WTC11 (cell line): Measurements from ENCODE around the gene HEXD. TPM values are rescaled to one million over a fixed set of nuclear protein-coding genes. Genes with fewer than 3 reads are reported as not detected.

Source experiments
- ATAC-seq: fragments of 200-7000 bp; cut with Tn5 transposase; 2 replicates; pipeline ENCODE4 v1.10.0; 2021; ENCODE audit warnings: mild to moderate bottlenecking, moderate library complexity
- CTCF ChIA-PET: fragments of 300-600 bp; sonication (Branson Sonifier 250); formaldehyde crosslinking; loops from one replicate; lab custom pipeline; 2021; ENCODE audit warnings: antibody characterized with exemption; lab: Charles Lee
- POLR2A ChIA-PET: fragments of 350-600 bp; sonication (Branson Sonifier 250); formaldehyde crosslinking; loops from one replicate; lab custom pipeline; 2021; ENCODE audit warnings: antibody characterized with exemption; lab: Charles Lee
- DNase-seq: peaks from one replicate; pipeline ENCODE4 v3.0.0; 2021; ENCODE audit warnings: low spot score
- H3K27ac Mint-ChIP-seq: 2 replicates; pipeline ENCODE4 v1.8.0; 2021; ENCODE audit warnings: mixed read lengths
- H3K27me3 Mint-ChIP-seq: 2 replicates; pipeline ENCODE4 v1.8.0; 2021; ENCODE audit warnings: low read depth, mild to moderate bottlenecking, moderate library complexity, mixed read lengths
- H3K36me3 Mint-ChIP-seq: 2 replicates; pipeline ENCODE4 v1.8.0; 2021; ENCODE audit warnings: mixed read lengths
- H3K4me1 Mint-ChIP-seq: 2 replicates; pipeline ENCODE4 v1.8.0; 2022; ENCODE audit warnings: mixed read lengths
- H3K4me3 Mint-ChIP-seq: 2 replicates; pipeline ENCODE4 v1.8.0; 2021; ENCODE audit warnings: mild to moderate bottlenecking, moderate library complexity, mixed read lengths
- H3K9me3 Mint-ChIP-seq: 2 replicates; pipeline ENCODE4 v1.8.0; 2021; ENCODE audit warnings: mixed read lengths
- ATF3 ChIP-seq: sonication (generic); formaldehyde crosslinking; conservative IDR thresholded peaks from 2 replicates; pipeline ENCODE4 v1.8.1; 2022; ENCODE audit warnings: mild to moderate bottlenecking, missing genetic modification reagents
- CREB1 ChIP-seq: sonication (generic); formaldehyde crosslinking; IDR thresholded peaks from 2 replicates; pipeline ENCODE4 v1.8.0; 2023; ENCODE audit warnings: mild to moderate bottlenecking, missing genetic modification reagents
- E2F4 ChIP-seq: sonication (generic); formaldehyde crosslinking; IDR thresholded peaks from 2 replicates; pipeline ENCODE4 v1.8.1; 2022; ENCODE audit warnings: low read depth, mild to moderate bottlenecking, moderate library complexity, missing genetic modification reagents, borderline replicate concordance
- ESRRA ChIP-seq: sonication (generic); formaldehyde crosslinking; IDR thresholded peaks from 2 replicates; pipeline ENCODE4 v1.8.1; 2022; ENCODE audit warnings: mild to moderate bottlenecking, missing genetic modification reagents, borderline replicate concordance
- HMGA2 ChIP-seq: fragments of 250-450 bp; sonication (Bioruptor Pico); IDR thresholded peaks from 2 replicates; pipeline ENCODE4 v1.4.0; 2021; ENCODE audit warnings: mild to moderate bottlenecking, moderate library complexity
- IRF2 ChIP-seq: sonication (generic); formaldehyde crosslinking; IDR thresholded peaks from 2 replicates; pipeline ENCODE4 v1.8.0; 2022; ENCODE audit warnings: low read depth, missing genetic modification reagents, borderline replicate concordance
- JAZF1 ChIP-seq: fragments of 250-450 bp; sonication (Bioruptor Pico); IDR thresholded peaks from 2 replicates; pipeline ENCODE4 v1.9.0; 2021; ENCODE audit warnings: moderate library complexity, mild to moderate bottlenecking, inconsistent platforms
- KAT7 ChIP-seq: sonication (generic); formaldehyde crosslinking; IDR thresholded peaks from 2 replicates; pipeline ENCODE4 v1.8.1; 2023; ENCODE audit warnings: missing genetic modification reagents, mild to moderate bottlenecking, borderline replicate concordance
- MLX ChIP-seq: sonication (generic); formaldehyde crosslinking; IDR thresholded peaks from 2 replicates; pipeline ENCODE4 v1.8.1; 2023; ENCODE audit warnings: mild to moderate bottlenecking, missing genetic modification reagents, moderate library complexity
- MXD4 ChIP-seq: fragments of 250-450 bp; sonication (Bioruptor Pico); IDR thresholded peaks from 2 replicates; pipeline ENCODE4 v1.8.0; 2021; ENCODE audit warnings: mild to moderate bottlenecking, moderate library complexity, borderline replicate concordance
- MYBL2 ChIP-seq: sonication (generic); formaldehyde crosslinking; IDR thresholded peaks from 2 replicates; pipeline ENCODE4 v1.8.1; 2023; ENCODE audit warnings: mild to moderate bottlenecking, moderate library complexity, missing genetic modification reagents
- NFE2L1 ChIP-seq: sonication (generic); formaldehyde crosslinking; IDR thresholded peaks from 2 replicates; pipeline ENCODE4 v1.8.1; 2023; ENCODE audit warnings: missing genetic modification reagents
- NR1H2 ChIP-seq: sonication (generic); formaldehyde crosslinking; IDR thresholded peaks from 2 replicates; pipeline ENCODE4 v1.9.0; 2021; ENCODE audit warnings: mild to moderate bottlenecking, moderate library complexity, missing genetic modification reagents
- SMAD4 ChIP-seq: sonication (generic); formaldehyde crosslinking; IDR thresholded peaks from 2 replicates; pipeline ENCODE4 v1.8.0; 2022; ENCODE audit warnings: mild to moderate bottlenecking, missing genetic modification reagents
- SP1 ChIP-seq: sonication (generic); formaldehyde crosslinking; conservative IDR thresholded peaks from 2 replicates; pipeline ENCODE4 v1.8.1; 2022; ENCODE audit warnings: missing genetic modification reagents
- TEAD1 ChIP-seq: sonication (generic); formaldehyde crosslinking; IDR thresholded peaks from 2 replicates; pipeline ENCODE4 v1.8.0; 2022; ENCODE audit warnings: mild to moderate bottlenecking, missing genetic modification reagents
- ZNF263 ChIP-seq: sonication (generic); formaldehyde crosslinking; IDR thresholded peaks from 2 replicates; pipeline ENCODE4 v1.8.1; 2022; ENCODE audit warnings: low read depth, mild to moderate bottlenecking, moderate library complexity, missing genetic modification reagents
- ZNF317 ChIP-seq: sonication (generic); formaldehyde crosslinking; IDR thresholded peaks from 2 replicates; pipeline ENCODE4 v1.8.1; 2023; ENCODE audit warnings: low read depth, mild to moderate bottlenecking, moderate library complexity, missing genetic modification reagents, borderline replicate concordance
- ZSCAN18 ChIP-seq: fragments of 250-450 bp; sonication (Bioruptor Pico); IDR thresholded peaks from 2 replicates; pipeline ENCODE4 v2.1.2; 2022; ENCODE audit warnings: mild to moderate bottlenecking, moderate library complexity
- total RNA-seq: library from RNA; stranded (reverse); gene quantifications from 3 replicates; pipeline ENCODE4 v1.2.3, GENCODE V29; 2021
- TF ChIP-seq, protein P1 (sequence below): sonication (generic); formaldehyde crosslinking; IDR thresholded peaks from 2 replicates; pipeline ENCODE4 v1.8.1; 2023; ENCODE audit warnings: mild to moderate bottlenecking, missing genetic modification reagents
- TF ChIP-seq, protein P2 (sequence below): sonication (generic); formaldehyde crosslinking; IDR thresholded peaks from 2 replicates; pipeline ENCODE4 v1.8.1; 2022; ENCODE audit warnings: low read depth, missing genetic modification reagents, borderline replicate concordance

HEXD gene
- total RNA-seq, 1 experiment from 2014 or later = 36.0 TPM

DNA sequence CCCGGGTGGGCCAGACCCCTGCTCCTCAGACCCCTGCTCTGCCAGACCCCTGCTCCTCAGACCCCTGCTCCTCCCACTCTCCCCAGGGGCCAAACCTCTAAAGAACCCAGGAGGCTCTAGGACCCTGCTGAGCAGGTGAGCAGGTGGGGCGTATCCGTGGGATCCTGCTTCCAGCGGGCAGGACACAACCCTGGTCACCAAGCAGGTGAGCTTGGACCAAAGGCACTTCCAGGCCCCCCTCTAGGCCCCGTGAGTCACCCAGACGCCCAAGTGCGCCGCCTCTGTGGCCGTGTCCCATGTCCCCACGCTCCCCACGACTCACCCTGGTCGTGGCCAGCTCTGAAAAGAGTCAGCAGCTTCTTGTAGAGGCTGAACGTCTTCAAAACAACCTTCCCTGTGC lies 27.4 kb downstream of the HEXD start (continued):
- no peak for TF ChIP-seq ESRRA (CRISPR knock-in tag)
- TF ChIP-seq MXD4 (CRISPR knock-in tag) = no peak
- no peak for TF ChIP-seq CREB1 (CRISPR knock-in tag)

- peaks cover 14% of the 10 kb centered on the region for H3K4me1 Mint-ChIP-seq
- H3K9me3 Mint-ChIP-seq = peaks cover under 1% of the 10 kb centered on the region
- H3K4me3 Mint-ChIP-seq = no peak overlapping the region
- POLR2A ChIA-PET = no interaction called here
- no peak overlapping the region for H3K27ac Mint-ChIP-seq
- peaks cover 3% of the 10 kb centered on the region; the same call in 1 of the 2 replicates for H3K27me3 Mint-ChIP-seq
- CTCF ChIA-PET = no interaction called here
- H3K36me3 Mint-ChIP-seq = peaks cover 7% of the 10 kb centered on the region
- TF ChIP-seq IRF2 (CRISPR knock-in tag) (no peak), JAZF1 (CRISPR knock-in tag) (no peak), TEAD1 (CRISPR knock-in tag) (no peak), ZNF263 (CRISPR knock-in tag) (no peak), NR1H2 (CRISPR knock-in tag) (no peak), NFE2L1 (no peak)
- TF ChIP-seq, protein P1, sequence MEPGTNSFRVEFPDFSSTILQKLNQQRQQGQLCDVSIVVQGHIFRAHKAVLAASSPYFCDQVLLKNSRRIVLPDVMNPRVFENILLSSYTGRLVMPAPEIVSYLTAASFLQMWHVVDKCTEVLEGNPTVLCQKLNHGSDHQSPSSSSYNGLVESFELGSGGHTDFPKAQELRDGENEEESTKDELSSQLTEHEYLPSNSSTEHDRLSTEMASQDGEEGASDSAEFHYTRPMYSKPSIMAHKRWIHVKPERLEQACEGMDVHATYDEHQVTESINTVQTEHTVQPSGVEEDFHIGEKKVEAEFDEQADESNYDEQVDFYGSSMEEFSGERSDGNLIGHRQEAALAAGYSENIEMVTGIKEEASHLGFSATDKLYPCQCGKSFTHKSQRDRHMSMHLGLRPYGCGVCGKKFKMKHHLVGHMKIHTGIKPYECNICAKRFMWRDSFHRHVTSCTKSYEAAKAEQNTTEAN (CRISPR knock-in tag) = no peak
- ATAC-seq = no peak
- DNase-seq = no peak
Measured at GRCh38 chr17:82446124-82446523, 28.0 kb downstream of the HEXD start.

- H3K4me1 Mint-ChIP-seq = peaks cover 16% of the 10 kb centered on the region
- CTCF ChIA-PET = no interaction called here
Measured at GRCh38 chr17:82446649-82447048, 28.5 kb downstream of the HEXD start.

More at GRCh38 chr17:82446649-82447048, 28.5 kb downstream of the HEXD start:
- Mint-ChIP-seq H3K4me3 (no peak overlapping the region), H3K9me3 (peaks cover 6% of the 10 kb centered on the region), H3K27me3 (peaks cover 8% of the 10 kb centered on the region), H3K36me3 (peaks cover 7% of the 10 kb centered on the region), H3K27ac (no peak overlapping the region)
- DNase-seq = no peak
- POLR2A ChIA-PET = no interaction called here
- TF ChIP-seq ZNF263 (CRISPR knock-in tag) = no peak
- no peak for TF ChIP-seq ESRRA (CRISPR knock-in tag)
- no peak for TF ChIP-seq ZSCAN18 (CRISPR knock-in tag)
- TF ChIP-seq E2F4 (CRISPR knock-in tag) = no peak
- no peak for TF ChIP-seq ATF3 (CRISPR knock-in tag)
- TF ChIP-seq SMAD4 (CRISPR knock-in tag) = no peak
- TF ChIP-seq MLX = no peak
- TF ChIP-seq, protein P2, sequence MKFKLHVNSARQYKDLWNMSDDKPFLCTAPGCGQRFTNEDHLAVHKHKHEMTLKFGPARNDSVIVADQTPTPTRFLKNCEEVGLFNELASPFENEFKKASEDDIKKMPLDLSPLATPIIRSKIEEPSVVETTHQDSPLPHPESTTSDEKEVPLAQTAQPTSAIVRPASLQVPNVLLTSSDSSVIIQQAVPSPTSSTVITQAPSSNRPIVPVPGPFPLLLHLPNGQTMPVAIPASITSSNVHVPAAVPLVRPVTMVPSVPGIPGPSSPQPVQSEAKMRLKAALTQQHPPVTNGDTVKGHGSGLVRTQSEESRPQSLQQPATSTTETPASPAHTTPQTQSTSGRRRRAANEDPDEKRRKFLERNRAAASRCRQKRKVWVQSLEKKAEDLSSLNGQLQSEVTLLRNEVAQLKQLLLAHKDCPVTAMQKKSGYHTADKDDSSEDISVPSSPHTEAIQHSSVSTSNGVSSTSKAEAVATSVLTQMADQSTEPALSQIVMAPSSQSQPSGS (CRISPR knock-in tag) = no peak
- TF ChIP-seq HMGA2 (CRISPR knock-in tag) = no peak
- TF ChIP-seq SP1 (CRISPR knock-in tag) = no peak
- TF ChIP-seq KAT7 (CRISPR knock-in tag) = no peak
- TF ChIP-seq MYBL2 = no peak
- TF ChIP-seq JAZF1 (CRISPR knock-in tag) = no peak
- TF ChIP-seq ZNF317 (CRISPR knock-in tag) = no peak
- TF ChIP-seq, all 79 proteins: peak for 0
- ATAC-seq = no peak
